ENCODE results near the gene BCAS3. TPM values are rescaled to one million over a fixed set of nuclear protein-coding genes. Genes with fewer than 3 reads are reported as not detected.

Gene BCAS3
- total RNA-seq, 1 experiment from 2014 or later: 26.3 TPM

GRCh38 chr17:60677308-60678117 is at the start of gene BCAS3 (continued):
- TF ChIP-seq ZNF274 (IDR thresholded peaks at IDR 0.05; ENCODE audit: low read depth, low read length) (no peak), CTCF (IDR thresholded peaks at IDR 0.05 in 2 of 3, conservative IDR thresholded peaks at IDR 0.05 in 1 of 3; ENCODE audit: borderline replicate concordance in 1 of 3, insufficient read depth in 1 of 3, low read depth in 2 of 3, low read length in 2 of 3) (no peak)

DNA sequence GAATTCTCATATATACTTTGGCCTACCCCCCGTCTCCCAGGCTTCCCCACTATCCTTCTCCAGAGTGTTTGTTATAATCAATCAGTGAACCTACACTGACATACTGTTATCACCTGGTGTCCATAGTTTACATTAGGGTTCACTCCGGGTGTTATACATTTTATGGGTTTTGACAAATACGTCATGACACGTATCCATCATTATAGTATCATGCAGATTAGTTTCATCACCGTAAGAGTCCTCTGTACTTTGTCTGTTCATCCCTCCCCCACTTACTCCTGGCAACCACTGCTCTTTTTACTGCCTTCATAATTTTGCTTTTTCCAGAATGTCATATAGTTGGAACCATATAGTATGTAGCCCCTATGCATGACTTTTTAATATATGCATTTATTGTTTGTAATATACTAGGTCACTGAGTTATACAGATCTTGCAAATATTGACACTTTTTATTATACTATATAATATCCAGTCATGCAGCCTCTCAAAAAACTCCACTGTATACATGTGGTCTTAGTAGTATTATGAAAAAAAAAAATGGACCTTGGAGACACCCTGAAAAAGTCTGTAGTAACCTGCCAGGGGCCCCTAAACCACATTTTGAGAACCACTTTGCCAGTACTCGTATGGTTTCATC is 49.3 kb upstream of the BCAS3 start:
- Histone ChIP-seq H2AFZ (ENCODE audit: low read depth, low read length, poor library complexity, severe bottlenecking) (no peak overlapping the region), H3K4me1 (ENCODE audit: control insufficient read depth in 1 of 2, insufficient read depth in 2 of 2, low read length in 2 of 2) (no peaks in the 10 kb centered on the region), H3K27ac (ENCODE audit: low read depth, low read length) (no peak overlapping the region), H3K4me2 (ENCODE audit: low read length) (no peak overlapping the region), H3K27me3 (ENCODE audit: insufficient read depth, low read length) (no peaks in the 10 kb centered on the region), H4K20me1 (ENCODE audit: insufficient read depth) (no peaks in the 10 kb centered on the region), H3K9me2 (ENCODE audit: insufficient read depth) (no peaks in the 10 kb centered on the region), H3K79me2 (ENCODE audit: insufficient read depth, low read length) (peaks cover 29% of the 10 kb centered on the region), H3K4me3 (replicated peaks in 1 of 2; ENCODE audit: low read depth in 1 of 2, low read length in 2 of 2) (no peak overlapping the region), H3K36me3 (ENCODE audit: control insufficient read depth in 1 of 2, insufficient read depth in 2 of 2, low read length in 2 of 2) (peaks cover 0 to 4% of the 10 kb centered on the region in 2 experiments; a peak in 1 of 4 replicates), H3K9me3 (ENCODE audit: control insufficient read depth in 1 of 2, insufficient read depth in 1 of 2, low read depth in 1 of 2, low read length in 2 of 2) (no peaks in the 10 kb centered on the region), H3K9ac (ENCODE audit: low read length) (no peak overlapping the region)
- TF ChIP-seq, protein P1, sequence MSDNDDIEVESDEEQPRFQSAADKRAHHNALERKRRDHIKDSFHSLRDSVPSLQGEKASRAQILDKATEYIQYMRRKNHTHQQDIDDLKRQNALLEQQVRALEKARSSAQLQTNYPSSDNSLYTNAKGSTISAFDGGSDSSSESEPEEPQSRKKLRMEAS (IDR thresholded peaks at IDR 0.05): no peak
- TF ChIP-seq JUND (IDR thresholded peaks at IDR 0.05): no peak
- intact Hi-C loops (cut with micrococcal nuclease): no loop called here
- ChIA-PET CTCF (interaction anchor here (0.7 to 1.6 kb wide), 2 partner anchors 10 to 93 kb away, joined by 3 to 4 read pairs; no protein-coding TSS in a partner anchor), RAD21 (ENCODE audit: low non-redundant PET in 1 of 2, low total read pairs in 2 of 2, uncharacterized antibody in 2 of 2, unreplicated experiment in 2 of 2) (no interaction called here), POLR2A (no interaction called here)
- DNase-seq (ENCODE audit: low read depth, low spot score) (no peak), ATAC-seq (no peak)
- no TSS peak for BruUV-seq (replicated peaks)

Data from HCT116 (cell line).